COLO829 (cell line): ENCODE measurements around the gene ARL16.
A peak's percentile ranks its signal among the peaks of the same experiment; 100 is the strongest.

Source experiments
- DNase-seq: peaks from one replicate; pipeline ENCODE4 v3.0.0; 2012; ENCODE audit warnings: low spot score

Gene ARL16

GRCh38 chr17:81666342-81667191 lies 17.0 kb downstream of the ARL16 start, which contains the start of the genes CCDC137 and OXLD1:
CCDC137 (plus strand) TSS chr17:81666737; CDS start chr17:81666767, 30 bp downstream.
OXLD1 (minus strand) TSS chr17:81666605; CDS start chr17:81666577, 28 bp downstream.
- peak; percentile 87 for DNase-seq

- no peak for DNase-seq
These were observed 17.6 kb downstream of the ARL16 start for GRCh38 chr17:81666092-81666341.

GRCh38 chr17:81665205-81666091 lies 18.1 kb downstream of the ARL16 start:
- DNase-seq, result no peak

- DNase-seq, result no peak
These were observed 19.5 kb downstream of the ARL16 start for GRCh38 chr17:81664051-81664470.

- DNase-seq, result no peak
These were observed 21.6 kb downstream of the ARL16 start for GRCh38 chr17:81662002-81662401.

GRCh38 chr17:81660441-81660840 lies 23.2 kb downstream of the ARL16 start:
- no peak for DNase-seq

GRCh38 chr17:81659038-81659437 lies 24.6 kb downstream of the ARL16 start:
- DNase-seq, result no peak

GRCh38 chr17:81656835-81657234 lies 26.8 kb downstream of the ARL16 start:
- no peak for DNase-seq

GRCh38 chr17:81656118-81656743 lies 27.4 kb downstream of the ARL16 start, which contains the start of gene PDE6G:
PDE6G (minus strand) TSS chr17:81656542; CDS start chr17:81653305, 3,237 bp downstream.
- DNase-seq, result no peak

GRCh38 chr17:81655378-81656117 lies 28.0 kb downstream of the ARL16 start:
- no peak for DNase-seq

GRCh38 chr17:81652906-81653771 lies 30.5 kb downstream of the ARL16 start:
- no peak for DNase-seq

GRCh38 chr17:81651692-81652091 lies 31.9 kb downstream of the ARL16 start:
- peak; percentile 28 for DNase-seq

- no peak for DNase-seq
These were observed 32.6 kb downstream of the ARL16 start for GRCh38 chr17:81650951-81651350.

GRCh38 chr17:81648707-81649085 lies 34.9 kb downstream of the ARL16 start:
- no peak for DNase-seq

GRCh38 chr17:81648013-81648706 lies 35.4 kb downstream of the ARL16 start:
- no peak for DNase-seq

GRCh38 chr17:81647640-81648012 lies 36.0 kb downstream of the ARL16 start:
- no peak for DNase-seq

- DNase-seq, result no peak
These were observed 36.6 kb downstream of the ARL16 start for GRCh38 chr17:81646869-81647600.

- DNase-seq, result no peak
These were observed 38.3 kb downstream of the ARL16 start for GRCh38 chr17:81644976-81645952.
